Endometrial microvascular endothelial cells (primary cell): ENCODE measurements around the gene ACOX3. TPM values are rescaled to one million over a fixed set of nuclear protein-coding genes. Genes with fewer than 3 reads are reported as not detected.
"Not testable (repeated sequence)": the region's sequence is repeated elsewhere in the genome, so short reads cannot be mapped to it uniquely, and the experiment has no call there.

Experiments used
- in situ Hi-C: cut with HindIII; loops from 2 replicates; pipeline ENCODE4 v1.10.0; 2017; ENCODE audit warnings: low sequenced_read_pairs, low pct_unique_long_range_greater_than_20kb; ENCODE audit errors: inconsistent ontology term
- total RNA-seq: library from RNA; depleted of rRNA; stranded (reverse); fragments of >200 nt; gene quantifications from one replicate; pipeline ENCODE4 v1.2.3, GENCODE V29; 2015; ENCODE audit errors: inconsistent ontology term

The ACOX3 gene
- total RNA-seq, 1 donor from 2014 or later, result 26.0 TPM

- in situ Hi-C loops, result no loop called here
These were observed 45.7 kb downstream of the ACOX3 start for GRCh38 chr4:8394806-8395205.

- in situ Hi-C loops, result no loop called here
These were observed 46.4 kb downstream of the ACOX3 start for GRCh38 chr4:8394061-8394519.

DNA sequence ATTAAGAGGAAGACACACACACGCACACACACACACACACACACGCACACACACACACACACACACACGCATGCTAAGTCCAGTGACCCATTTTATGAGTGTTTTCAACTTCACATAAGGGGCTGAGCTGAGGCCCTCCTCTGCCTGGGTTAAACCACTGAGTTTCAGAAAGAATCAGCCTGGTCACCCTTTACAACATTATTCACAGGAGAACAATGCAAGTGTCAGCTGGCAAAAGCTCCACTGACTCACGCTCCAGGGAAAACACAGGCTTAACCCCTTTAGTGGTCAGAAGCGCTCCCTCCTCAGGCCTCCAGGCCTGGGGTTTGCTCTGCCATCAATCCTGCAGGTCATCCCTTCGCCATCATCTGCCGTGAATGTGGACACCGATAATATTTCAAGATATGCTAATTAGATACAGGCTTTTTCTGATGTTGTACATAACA is 46.9 kb downstream of the ACOX3 start:
- in situ Hi-C loops, result no loop called here

GRCh38 chr4:8392591-8393190 is 47.8 kb downstream of the ACOX3 start:
- in situ Hi-C loops, result no loop called here

GRCh38 chr4:8391972-8392371 is 48.6 kb downstream of the ACOX3 start:
- in situ Hi-C loops, result no loop called here

GRCh38 chr4:8391071-8391470 is 49.5 kb downstream of the ACOX3 start:
- in situ Hi-C loops, result no loop called here

GRCh38 chr4:8390577-8390976 is 49.9 kb downstream of the ACOX3 start:
- in situ Hi-C loops, result no loop called here

- in situ Hi-C loops, result no loop called here
These were observed 52.0 kb downstream of the ACOX3 start for GRCh38 chr4:8388528-8388870.

DNA sequence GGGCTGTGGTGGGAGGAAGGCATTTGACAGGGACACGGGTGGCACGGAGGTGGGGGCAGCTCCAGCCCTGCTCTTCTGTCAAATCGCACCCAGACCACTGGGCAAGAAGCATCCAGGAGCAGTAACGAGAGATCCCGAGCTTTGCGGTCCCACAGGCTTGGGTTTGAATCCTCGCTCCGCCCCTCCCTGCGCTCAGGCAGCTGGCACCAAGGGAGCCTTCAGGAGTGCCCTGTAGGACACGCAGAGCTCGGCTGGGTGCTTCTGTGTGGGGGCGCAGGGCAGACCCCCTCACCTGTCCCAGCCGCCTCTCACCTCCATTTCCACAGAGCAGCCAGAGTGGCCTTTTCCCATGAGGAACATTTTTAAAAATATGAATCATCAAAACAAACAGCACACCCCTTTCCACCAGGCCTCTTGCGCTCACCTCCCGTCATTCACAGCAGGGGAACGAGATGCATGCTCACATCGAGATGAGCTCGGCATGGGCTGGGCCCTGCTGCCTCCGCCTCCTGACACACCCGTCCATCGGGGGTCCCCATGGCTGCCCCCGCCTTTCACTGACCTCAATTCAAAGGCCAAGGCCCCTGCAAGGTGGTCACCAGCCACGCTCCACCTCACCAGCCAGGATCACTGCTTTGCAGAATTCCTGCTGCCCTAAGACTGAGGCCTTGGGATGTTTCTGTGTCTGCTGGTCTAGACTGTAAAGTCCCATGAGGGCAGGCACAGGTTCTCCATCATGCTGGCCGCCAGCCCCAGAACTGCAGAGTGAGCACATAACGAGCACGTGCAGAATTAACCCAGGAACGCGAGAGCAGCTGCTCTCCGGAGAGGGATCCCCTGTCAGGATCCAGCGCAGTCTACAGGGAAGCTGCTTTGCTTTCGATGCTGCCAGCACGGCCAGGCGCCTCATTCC is 52.7 kb downstream of the ACOX3 start:
- in situ Hi-C loops, result no loop called here

- in situ Hi-C loops, result no loop called here
These were observed 53.3 kb downstream of the ACOX3 start for GRCh38 chr4:8387194-8387593.

DNA sequence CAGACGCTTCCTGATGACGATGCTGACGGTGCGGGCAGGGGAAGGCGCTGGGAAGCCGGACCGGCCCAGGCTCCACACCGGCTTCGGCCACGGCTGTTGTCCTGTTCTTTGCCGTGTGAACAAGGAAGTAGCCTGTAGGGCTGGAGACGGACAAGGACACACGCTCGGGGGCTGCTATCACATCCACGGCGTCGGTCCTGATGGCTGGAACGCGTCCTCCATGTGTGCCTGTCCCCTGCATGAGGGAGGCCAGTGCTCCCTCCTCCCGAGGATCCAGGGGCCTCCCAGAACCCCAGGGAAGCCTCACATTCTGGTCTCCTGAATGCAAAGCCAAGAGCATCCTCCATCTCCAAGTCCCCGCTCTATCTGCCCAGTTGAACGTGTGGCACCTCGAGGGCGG is 53.8 kb downstream of the ACOX3 start:
- in situ Hi-C loops, result no loop called here

- in situ Hi-C loops, result not testable (repeated sequence)
These were observed 54.4 kb downstream of the ACOX3 start for GRCh38 chr4:8386131-8386530.

- in situ Hi-C loops, result no loop called here
These were observed 54.9 kb downstream of the ACOX3 start for GRCh38 chr4:8385611-8386010.

DNA sequence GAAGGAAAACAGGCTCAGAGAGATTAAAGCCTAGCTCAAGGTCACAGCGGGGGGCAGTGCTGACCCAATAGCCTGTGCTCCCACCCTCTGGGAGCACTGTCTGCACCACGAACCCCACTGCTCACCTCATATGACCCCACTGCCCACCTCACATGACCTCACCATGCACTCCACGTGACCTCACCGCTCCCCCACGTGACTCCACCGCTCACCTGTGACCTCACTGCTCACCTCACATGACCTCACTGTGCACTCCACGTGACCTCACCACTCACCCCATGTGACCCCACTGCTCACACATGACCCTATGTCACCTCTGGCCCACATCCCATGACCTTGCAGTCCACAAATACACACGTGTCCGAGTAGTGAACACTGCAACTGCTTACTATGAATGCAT is 55.4 kb downstream of the ACOX3 start:
- in situ Hi-C loops, result no loop called here

GRCh38 chr4:8384397-8385060 is 56.0 kb downstream of the ACOX3 start:
- in situ Hi-C loops, result no loop called here

DNA sequence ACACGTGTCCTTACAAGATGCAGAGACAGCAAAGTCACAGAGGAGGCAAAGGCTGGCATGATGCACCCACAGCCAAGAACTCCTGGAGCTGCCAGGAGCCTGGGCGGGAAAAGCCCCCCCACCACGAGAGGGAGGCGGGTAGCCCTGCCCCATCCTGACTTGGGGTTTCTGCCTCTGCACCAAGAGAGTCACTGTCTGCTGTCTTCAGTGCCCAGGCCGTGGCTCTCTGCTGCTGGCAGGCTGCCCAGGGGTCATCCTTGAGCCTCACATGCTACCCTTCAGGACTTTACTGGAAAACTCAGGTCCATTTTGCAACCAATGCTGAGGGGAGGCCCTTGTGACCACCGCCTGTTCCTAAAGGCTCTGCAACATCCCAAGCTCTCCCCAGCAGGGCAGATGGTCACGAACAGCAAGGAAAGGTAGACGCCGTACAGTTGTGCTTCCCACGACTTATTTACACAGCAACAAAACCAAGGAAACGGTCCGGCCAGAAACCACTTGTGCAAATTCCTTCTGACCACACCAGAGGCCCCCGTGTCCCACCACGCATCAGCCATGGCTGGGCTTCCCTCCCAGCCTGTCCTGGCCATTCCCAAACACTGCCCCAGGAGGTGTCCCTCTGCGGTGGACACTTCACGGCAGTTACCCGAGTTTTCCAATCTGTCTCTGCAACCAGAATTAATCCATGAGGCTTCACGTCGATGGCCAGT is 56.9 kb downstream of the ACOX3 start:
- in situ Hi-C loops, result no loop called here

- in situ Hi-C loops, result no loop called here
These were observed 57.5 kb downstream of the ACOX3 start for GRCh38 chr4:8383016-8383415.

- in situ Hi-C loops, result no loop called here
These were observed 58.5 kb downstream of the ACOX3 start for GRCh38 chr4:8381814-8382581.
